GM21423 (cell line): ENCODE results near the gene TUBAL3.

Source experiments
- ATAC-seq: cut with Tn5 transposase; IDR thresholded peaks from one replicate; pipeline ENCODE4 v1.9.1; 2021; ENCODE audit warnings: mild to moderate bottlenecking, moderate library complexity; ENCODE audit not compliant: unreplicated experiment

Gene TUBAL3

GRCh38 chr10:5404208-5405041 is at the start of gene TUBAL3:
TUBAL3 (minus strand) TSS chr10:5404828; CDS start chr10:5404792, 36 bp downstream.
- ATAC-seq, result no peak

- no peak for ATAC-seq
Measured at GRCh38 chr10:5453749-5454489, 49.3 kb upstream of the TUBAL3 start.

DNA sequence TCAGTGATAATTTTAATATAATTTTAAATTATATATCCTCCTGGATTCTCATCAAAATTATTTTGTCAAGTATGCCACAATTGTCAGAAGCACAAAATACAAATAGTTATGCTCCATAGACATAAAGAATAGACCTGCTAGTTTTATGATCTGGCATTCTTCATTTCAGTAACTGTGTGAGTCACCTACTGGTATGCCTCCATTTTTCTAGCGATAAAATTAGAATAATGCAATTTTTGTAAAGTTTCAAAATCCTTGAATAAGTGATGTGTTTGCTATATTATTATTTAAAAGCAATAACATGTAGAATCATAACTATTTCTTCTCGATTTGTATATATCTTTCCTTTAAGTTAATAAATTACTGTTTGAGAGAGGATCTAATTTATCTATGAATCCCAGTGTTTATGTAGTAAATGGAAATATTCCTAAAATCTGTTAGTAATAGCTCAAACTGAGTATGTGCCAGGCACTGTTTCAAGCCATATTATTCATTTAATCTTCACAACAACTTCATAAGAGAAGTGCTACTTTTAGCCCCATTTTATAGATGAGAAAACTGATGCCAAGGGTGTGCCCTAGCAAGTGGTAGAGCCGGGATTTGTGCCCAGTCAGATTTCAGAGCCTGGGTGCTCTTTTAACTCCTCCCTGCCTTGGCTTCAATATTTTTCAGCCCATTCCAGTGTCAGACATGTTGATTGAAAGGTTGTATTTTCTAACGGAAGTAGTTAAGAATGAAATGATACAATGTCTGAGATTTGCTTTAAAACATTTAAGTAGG is 46.2 kb upstream of the TUBAL3 start:
- ATAC-seq, result no peak

DNA sequence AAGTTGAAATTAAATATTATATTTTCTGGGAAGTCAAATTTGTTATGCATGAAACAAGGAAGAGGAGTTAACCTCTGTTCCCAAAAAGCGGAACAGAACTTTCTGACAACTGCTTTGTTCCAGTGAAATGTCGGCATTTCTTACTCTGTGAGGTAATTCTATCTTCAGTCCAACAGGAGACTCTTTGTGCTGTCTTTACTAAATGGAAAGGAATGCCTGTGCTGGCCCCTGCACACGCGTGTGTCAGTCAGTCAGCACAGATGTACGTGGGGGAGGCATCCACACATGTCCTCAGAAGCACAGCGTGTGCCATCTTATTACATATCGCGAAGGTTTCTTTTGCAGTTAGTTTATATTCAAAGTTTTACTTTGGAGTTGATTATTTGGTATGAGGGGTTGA is 45.2 kb upstream of the TUBAL3 start:
- ATAC-seq, result no peak

DNA sequence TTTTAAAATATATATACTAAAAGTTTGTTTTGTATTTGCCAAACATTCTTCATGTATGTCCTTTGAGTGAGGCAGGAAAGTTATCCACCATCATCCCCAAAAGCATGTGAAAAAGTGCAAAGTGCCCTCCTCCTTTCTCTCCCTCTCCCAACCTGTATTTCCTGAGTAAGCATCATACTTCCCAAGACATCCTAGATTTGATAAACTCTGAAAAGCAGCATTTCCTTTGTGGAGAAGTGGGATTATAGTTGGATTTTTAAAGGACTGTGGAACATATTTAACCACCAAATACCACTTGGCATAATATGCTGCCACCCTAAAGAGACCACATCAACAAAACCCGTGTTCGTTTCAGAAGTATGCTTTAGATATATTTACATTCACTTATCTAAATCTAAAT is 44.6 kb upstream of the TUBAL3 start:
- no peak for ATAC-seq

DNA sequence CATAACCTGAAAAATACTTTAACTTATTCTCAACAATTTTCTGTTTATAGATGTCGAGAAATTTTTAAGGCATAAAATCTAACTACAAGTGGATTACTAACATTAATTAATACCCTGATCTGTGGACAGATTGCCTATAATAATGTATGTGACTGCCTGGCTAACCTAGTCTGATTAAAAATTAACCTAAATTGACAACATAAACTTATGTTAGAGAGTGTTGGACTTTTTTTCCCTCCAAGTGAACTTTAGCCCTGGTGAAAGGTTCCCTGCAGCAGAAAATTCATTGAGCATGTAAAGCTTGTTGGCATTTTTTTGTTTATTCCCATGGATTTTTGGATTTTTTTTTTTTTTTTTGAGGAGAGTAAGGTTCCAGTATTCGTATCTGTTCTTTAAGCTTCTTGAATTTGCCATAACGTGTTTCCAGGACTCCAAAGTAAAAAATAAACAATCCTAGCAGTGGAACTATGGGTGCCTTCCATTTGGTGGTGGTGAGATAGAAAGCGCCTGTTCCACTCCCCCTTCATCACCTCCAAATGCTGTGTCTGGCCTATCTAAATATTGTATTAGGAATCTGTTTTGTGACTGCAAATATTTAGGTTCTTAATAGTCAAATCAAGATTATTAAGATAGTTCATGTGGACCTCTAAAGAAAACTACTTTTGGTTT is 43.8 kb upstream of the TUBAL3 start:
- ATAC-seq, result no peak

- ATAC-seq, result peak; percentile 47
Measured at GRCh38 chr10:5447611-5448071, 43.0 kb upstream of the TUBAL3 start.

DNA sequence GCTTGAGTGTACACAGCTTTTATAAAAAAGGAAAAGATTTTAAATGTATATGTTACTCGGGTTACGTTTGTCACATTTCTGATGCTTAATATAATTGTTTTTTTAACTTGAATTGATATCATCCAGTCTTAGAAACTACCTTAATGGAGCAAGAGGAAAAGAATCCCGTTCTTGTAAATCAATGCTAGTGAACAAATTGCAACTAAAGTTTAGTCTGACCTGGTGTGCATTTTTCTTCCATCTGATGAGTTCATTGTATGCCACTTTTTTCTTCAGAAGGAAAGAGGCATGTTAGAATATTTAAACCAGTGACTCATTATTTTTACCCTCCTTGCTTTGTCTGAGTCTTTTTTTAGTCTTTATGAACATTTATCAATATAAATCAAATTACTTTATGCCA is 42.4 kb upstream of the TUBAL3 start:
- no peak for ATAC-seq

DNA sequence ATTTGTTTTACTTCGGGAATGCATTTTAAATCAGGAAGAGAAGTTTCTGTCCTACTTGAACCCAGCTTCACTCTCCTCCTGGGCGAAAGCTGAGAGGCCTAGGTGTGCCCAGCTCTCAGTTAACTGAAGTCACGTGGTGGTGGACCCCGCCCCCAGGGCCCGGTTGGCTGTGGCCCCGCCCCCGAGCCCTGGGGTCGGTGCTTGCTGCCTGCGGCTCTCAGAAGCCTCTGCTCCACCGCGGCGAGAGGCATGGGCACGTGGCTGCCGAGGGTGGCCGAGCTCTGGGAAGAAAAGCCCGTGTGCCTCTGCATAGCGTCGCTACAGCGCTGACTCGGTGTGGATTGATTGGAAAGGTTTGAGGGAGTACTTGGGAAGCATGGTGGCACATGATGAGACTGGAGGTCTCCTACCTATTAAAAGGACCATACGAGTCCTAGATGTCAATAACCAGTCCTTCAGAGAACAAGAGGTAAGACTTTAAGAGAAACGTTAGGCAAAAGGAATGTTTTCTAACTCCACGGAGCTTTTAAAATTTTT is 41.8 kb upstream of the TUBAL3 start:
- peak; percentile 51 for ATAC-seq

DNA sequence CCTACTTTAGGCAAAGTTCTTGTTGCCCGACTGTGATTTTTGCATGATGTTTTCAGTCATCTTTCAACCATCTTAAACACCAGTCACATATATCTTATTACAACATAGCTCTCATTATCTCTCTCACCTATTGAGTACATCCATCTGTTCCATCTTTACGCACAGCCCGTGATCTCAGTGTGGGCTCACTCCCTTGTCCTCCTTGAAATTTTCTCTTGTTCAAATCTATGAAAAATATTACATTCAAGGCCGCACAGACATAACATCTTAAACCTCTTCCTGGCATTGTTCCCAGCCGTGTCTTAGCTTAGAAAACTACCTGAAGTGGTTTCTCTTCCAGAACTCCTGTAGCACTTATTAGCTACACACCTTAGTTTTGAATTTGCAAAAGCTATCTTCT is 40.4 kb upstream of the TUBAL3 start:
- ATAC-seq, result no peak

DNA sequence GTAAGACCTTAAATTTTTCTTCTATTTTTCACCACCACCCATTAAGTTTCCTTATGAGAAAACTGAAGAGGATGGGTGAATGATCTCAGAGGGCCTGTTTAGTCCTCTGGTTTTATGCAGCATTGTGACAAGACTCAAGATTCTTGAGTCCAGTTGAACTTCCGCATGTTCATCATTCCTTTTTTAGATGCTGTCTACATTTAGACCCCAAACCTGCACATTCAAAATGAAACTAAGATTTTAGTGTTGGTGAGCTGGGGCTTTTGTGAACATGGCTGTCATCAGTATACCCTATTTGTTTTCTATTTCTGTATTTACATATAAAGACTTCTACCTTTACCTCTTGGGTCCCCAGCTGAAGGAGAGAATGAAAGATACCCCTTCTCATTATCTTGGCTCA is 38.8 kb upstream of the TUBAL3 start:
- peak; percentile 65 for ATAC-seq

GRCh38 chr10:5442990-5443370 is 38.4 kb upstream of the TUBAL3 start:
- ATAC-seq, result peak; percentile 28

DNA sequence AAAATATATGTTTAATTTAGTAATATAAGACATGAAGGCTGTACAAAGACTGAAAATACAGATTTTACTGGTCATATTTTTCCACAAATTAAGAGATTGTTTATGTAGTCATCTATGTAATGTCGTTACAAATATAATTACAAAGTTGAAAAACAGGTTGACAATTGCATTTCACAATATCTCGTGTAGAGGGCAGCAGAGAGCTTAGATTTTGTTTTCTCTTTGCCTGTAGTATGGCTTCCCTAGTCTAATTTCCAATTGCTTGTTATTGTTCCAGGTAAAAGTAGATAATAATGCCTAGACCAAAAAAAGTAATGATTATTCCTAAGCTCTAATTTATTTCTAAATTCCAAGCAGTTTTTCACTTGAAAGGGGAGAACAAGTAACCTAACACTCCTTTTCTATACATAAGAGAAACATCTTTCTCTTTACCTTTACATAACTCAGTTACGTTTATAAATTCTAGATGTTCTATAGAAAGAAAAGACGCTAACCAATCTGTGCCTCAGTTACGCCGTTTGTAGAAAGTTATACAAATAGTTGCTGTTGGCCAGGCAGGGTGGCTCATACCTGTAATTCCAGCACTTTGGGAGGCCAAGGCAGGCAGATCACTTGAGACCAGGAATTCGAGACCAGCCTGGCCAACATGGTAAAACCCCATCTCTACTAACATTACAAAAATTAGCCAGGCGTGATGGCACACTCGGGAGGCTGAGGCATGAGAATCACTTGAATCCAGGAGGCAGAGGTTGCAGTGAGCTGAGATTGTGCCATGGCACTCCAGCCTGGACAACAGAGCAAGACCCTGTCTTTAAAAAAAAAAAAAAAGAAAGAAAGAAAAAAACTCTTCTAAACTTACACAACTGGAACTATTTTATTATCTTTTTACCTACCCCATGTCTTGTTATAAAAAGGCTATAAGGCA is 37.7 kb upstream of the TUBAL3 start:
- no peak for ATAC-seq

DNA sequence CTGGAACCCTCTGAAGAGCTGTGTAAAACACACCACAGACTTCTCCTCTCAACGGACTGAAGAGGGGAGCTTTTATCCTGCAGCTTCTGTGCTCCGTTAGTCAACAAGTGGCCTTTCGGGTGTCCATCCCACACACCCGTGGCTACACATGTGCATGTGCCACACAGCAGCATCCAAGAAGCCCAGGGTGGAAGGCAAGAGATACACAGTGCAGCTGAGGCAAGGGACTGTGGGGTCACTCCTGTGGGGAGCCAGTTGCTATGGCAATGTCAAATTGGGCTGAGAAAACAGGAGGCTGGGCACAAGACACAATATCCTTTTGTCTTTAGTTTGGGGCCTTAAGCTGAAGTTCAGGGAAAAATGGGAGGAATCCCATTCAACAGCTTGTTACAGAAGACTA is 36.5 kb upstream of the TUBAL3 start:
- no peak for ATAC-seq

DNA sequence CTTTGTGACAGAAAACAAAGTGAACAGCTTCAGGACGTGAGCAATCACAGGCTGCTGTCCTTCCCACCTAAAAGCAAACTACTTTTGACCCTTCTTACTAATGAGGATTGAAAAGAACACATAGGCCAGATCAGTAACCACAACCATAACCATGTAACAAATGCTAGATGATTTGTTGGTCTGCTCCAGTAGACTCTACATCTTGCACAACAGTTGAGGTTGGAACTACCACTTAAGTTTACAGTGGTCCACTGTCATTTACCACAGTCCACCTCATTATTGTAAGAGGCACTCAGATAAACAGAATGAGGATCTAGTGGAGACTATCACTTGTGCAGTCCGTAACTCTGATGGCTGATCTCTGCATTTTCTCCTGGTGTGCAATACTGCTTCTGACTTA is 35.6 kb upstream of the TUBAL3 start:
- no peak for ATAC-seq

GRCh38 chr10:5435328-5435727 is 30.7 kb upstream of the TUBAL3 start:
- ATAC-seq, result no peak

DNA sequence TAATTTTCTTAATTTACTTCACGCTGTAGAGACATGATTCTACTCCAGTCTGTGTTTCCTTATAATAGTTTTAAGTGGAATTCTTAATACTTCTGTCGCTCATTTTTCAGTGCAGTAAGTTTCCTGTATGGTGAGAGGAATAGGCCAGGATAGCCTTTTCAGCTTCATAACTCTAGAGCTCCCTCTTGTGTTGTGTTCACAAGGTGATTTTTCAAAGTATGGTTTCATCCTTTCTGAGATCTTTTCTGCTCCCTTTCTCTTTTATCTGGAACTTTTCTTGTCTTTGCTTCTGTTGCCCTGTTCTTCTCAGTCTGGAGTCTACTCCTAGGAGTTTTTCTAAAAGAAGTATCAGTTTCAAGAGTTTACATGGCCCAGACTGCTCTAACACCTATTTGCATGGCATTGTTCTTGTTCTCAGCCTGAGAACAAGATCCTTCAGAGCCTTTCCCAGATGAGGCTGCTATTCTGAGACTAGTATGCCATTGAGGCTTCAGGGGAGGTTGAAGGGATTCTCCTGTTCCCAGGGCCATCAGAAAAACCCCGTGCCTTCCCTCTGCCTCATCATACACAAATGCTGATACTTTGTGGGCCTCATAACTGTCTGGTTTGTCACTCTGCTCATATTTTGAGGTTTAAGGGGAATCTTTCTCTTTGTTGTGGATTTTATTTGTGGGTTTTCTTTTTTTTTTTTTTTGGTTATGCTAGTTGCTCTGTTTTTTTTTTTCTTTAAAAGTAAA is 29.6 kb upstream of the TUBAL3 start:
- peak; percentile 58 for ATAC-seq

GRCh38 chr10:5433182-5433581 is 28.6 kb upstream of the TUBAL3 start:
- no peak for ATAC-seq

DNA sequence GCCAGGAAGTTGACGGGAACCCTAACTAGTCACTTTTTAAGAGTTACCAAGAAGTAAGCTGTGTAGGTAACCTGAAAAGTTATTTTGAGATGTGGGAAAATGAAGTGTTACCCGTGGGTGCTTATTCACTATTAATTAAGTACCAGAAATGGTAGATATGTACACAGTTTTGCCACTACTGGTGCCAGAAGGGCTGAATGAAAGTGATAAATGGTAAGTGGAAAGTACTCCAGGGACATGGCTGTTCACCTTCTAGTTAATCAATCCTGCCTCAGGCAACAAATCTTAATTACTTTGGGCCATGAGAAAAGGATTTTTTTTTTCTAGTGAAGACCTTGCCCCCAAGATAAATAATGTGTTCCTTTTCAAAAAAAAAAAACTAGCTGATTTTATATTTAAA is 23.5 kb upstream of the TUBAL3 start:
- ATAC-seq, result no peak
